Kidney (tissue), 14 donors: Measurements from ENCODE around the gene PGBD5. TPM values are rescaled to one million over a fixed set of nuclear protein-coding genes. Genes with fewer than 3 reads are reported as not detected.
A peak's percentile ranks its signal among the peaks of the same experiment; 100 is the strongest.

Experiments used
- DNase-seq, 5 donors: peaks; one replicate each; pipeline ENCODE4 v3.0.0-alpha.2; 2013 to 2020
- FAIRE-seq: peaks from 2 replicates; lab custom pipeline; 2012; peaks lifted over from hg19 to GRCh38; lab: Jason Lieb, UNC
- H3K27ac ChIP-seq, 2 donors: one replicate each; pipeline ENCODE4 v1.7.0; 2013; ENCODE audit warnings: low read depth in 2 of 2, low read length in 2 of 2, inconsistent platforms in 1 of 2
- H3K27me3 ChIP-seq: one replicate; pipeline ENCODE4 v1.7.1; 2013; ENCODE audit warnings: low read length, inconsistent platforms; ENCODE audit not compliant: control insufficient read depth, insufficient read depth
- H3K36me3 ChIP-seq, 3 donors: one replicate each; pipeline versions ENCODE4 v1.7.0 to v1.7.1; 2013; ENCODE audit warnings: low read length in 3 of 3, control low read depth in 1 of 3, inconsistent platforms in 1 of 3; ENCODE audit not compliant: insufficient read depth in 3 of 3, control insufficient read depth in 2 of 3
- H3K4me1 ChIP-seq, 3 donors: one replicate each; pipeline versions ENCODE4 v1.7.0 to v1.7.1; 2013; ENCODE audit warnings: low read length in 3 of 3, inconsistent platforms in 1 of 3, low read depth in 1 of 3; ENCODE audit not compliant: control insufficient read depth in 2 of 3, insufficient read depth in 2 of 3
- H3K4me3 ChIP-seq, 3 donors: one replicate each; pipeline versions ENCODE4 v1.7.0 to v1.8.1; 2013; ENCODE audit warnings: low read length in 3 of 3, control low read depth in 1 of 3, inconsistent platforms in 1 of 3
- H3K9ac ChIP-seq, 3 donors: one replicate each; pipeline versions ENCODE4 v1.7.0 to v1.7.1; 2013; ENCODE audit warnings: low read length in 3 of 3, control low read depth in 1 of 3, inconsistent platforms in 1 of 3
- H3K9me3 ChIP-seq, 3 donors: one replicate each; pipeline versions ENCODE4 v1.7.0 to v1.7.1; 2013; ENCODE audit warnings: low read length in 3 of 3, control low read depth in 1 of 3, inconsistent platforms in 1 of 3; ENCODE audit not compliant: control insufficient read depth in 2 of 3, insufficient read depth in 1 of 3
- CTCF ChIP-seq: IDR thresholded peaks from 3 replicates; pipeline ENCODE4 v1.5.1; 2012; ENCODE audit warnings: mild to moderate bottlenecking, moderate library complexity, borderline replicate concordance; ENCODE audit not compliant: insufficient read depth; ENCODE audit errors: extremely low read depth
- intact Hi-C: fragments of 100-400 bp; cut with DNase I; formaldehyde crosslinking; loops from one replicate; pipeline ENCODE4 v1.11.1; 2022
- polyA plus RNA-seq: library from polyadenylated mRNA; stranded (reverse); fragments of 350-450 nt; fragmentation: Illumina TruSeq; extraction: RNeasy Lipid Tissue Mini Kit (QIAGEN cat#74804); gene quantifications from one replicate; pipeline ENCODE4 v1.2.3, GENCODE V29; 2014; ENCODE audit warnings: low read depth, low replicate concordance; ENCODE audit not compliant: insufficient read depth
- total RNA-seq: library from RNA; stranded (reverse); fragmentation: NEBNext Ultra II Directional; extraction: Animal tissue kit (Norgen Biotek cat#: 25700); gene quantifications from one replicate; pipeline ENCODE4 v1.2.1, GENCODE V29; 2021
- donor health status: control.
- donor health status: control.
- donor health status: control.
- donor health status: control.
- donor health status: control.
- donor health status: DM: yes; HTN: yes; CAD: no.
- donor health status: Normal renal cell carcinoma (clear cell type).

The PGBD5 gene
- total and polyA plus RNA-seq, 2 donors from 2014 or later = 2.0 to 3.7 TPM

GRCh38 chr1:230403442-230403841 lies 22.7 kb downstream of the PGBD5 start:
- no peaks in the 10 kb centered on the region for H3K9me3 ChIP-seq
- H3K4me3 ChIP-seq = no peak overlapping the region
- no peaks in the 10 kb centered on the region for H3K4me1 ChIP-seq
- DNase-seq = no peak
- H3K36me3 ChIP-seq = no peaks in the 10 kb centered on the region
- TF ChIP-seq CTCF = no peak
- no peak for FAIRE-seq
- intact Hi-C loops = no loop called here
- H3K9ac ChIP-seq = no peak overlapping the region
- H3K27me3 ChIP-seq = no peaks in the 10 kb centered on the region
- H3K27ac ChIP-seq = no peak overlapping the region

DNA sequence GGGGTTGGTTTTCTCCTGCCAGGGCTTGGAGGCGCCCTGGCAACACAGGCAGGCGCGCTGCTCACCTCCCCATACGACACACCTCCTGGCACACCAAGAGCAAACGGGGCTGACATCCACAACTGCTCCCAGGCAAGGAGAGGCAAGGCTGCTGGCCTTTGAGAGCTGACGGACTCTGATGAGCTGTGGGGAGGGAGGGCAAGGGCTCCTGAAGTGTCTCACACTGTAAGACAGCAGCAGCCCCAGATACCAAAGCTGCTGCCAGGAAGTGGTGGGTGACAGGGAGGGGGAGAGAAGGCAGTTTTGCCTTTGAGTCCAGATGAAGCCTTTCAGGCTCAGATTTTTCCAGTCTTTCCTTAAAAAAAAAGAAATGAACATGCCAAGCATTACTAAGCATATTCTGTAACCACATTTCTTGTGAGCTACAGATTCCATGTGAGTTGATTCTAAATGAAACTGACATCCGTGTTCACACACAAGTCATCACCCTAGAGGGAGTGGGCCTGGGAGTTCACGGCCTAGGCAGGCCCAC lies 24.3 kb downstream of the PGBD5 start:
- TF ChIP-seq CTCF = no peak
- H3K9ac ChIP-seq = no peak overlapping the region
- no peak for FAIRE-seq
- H3K4me3 ChIP-seq = no peak overlapping the region
- no peak overlapping the region for H3K27ac ChIP-seq
- H3K27me3 ChIP-seq = no peaks in the 10 kb centered on the region
- H3K4me1 ChIP-seq = no peaks in the 10 kb centered on the region
- DNase-seq = peak in 2 of 5 donors; percentile 24 to 72
- intact Hi-C loops = no loop called here
- no peaks in the 10 kb centered on the region for H3K9me3 ChIP-seq
- no peaks in the 10 kb centered on the region for H3K36me3 ChIP-seq

DNA sequence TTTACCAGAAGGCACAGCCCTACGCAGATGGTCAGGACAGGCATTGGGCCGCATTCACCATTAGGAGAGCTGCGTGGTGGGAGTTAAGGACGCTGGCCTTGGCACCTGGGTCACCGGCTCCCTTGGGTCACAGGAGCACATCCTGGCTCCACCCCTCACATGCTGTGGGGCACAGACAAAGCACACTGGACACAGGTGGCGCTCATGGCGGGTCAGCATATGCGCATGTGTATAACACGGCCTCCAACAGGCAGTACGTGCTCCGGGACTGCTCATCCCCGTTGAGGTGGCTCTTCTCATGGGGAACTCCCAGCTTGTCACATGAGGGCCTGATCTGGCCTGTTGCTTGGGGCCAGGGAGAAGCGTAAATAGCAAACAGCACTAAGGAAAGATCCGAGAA lies 25.0 kb downstream of the PGBD5 start:
- no peak for TF ChIP-seq CTCF
- no peak for FAIRE-seq
- no peak overlapping the region for H3K9ac ChIP-seq
- H3K4me1 ChIP-seq = no peaks in the 10 kb centered on the region
- no peaks in the 10 kb centered on the region for H3K36me3 ChIP-seq
- H3K9me3 ChIP-seq = no peaks in the 10 kb centered on the region
- intact Hi-C loops = no loop called here
- no peak overlapping the region for H3K4me3 ChIP-seq
- no peaks in the 10 kb centered on the region for H3K27me3 ChIP-seq
- no peak overlapping the region for H3K27ac ChIP-seq
- no peak for DNase-seq

- Histone ChIP-seq H3K9me3 (no peaks in the 10 kb centered on the region), H3K9ac (no peak overlapping the region), H3K27ac (no peak overlapping the region), H3K4me3 (no peak overlapping the region), H3K4me1 (no peaks in the 10 kb centered on the region), H3K36me3 (no peaks in the 10 kb centered on the region), H3K27me3 (no peaks in the 10 kb centered on the region)
- intact Hi-C loops = no loop called here
- no peak for DNase-seq
- FAIRE-seq = no peak
- no peak for TF ChIP-seq CTCF
Observed at GRCh38 chr1:230400007-230400344, 26.2 kb downstream of the PGBD5 start.
